ENCODE results near the gene NME2.
"Not testable (repeated sequence)": the region's sequence is repeated elsewhere in the genome, so short reads cannot be mapped to it uniquely, and the experiment has no call there.

Gene NME2

DNA sequence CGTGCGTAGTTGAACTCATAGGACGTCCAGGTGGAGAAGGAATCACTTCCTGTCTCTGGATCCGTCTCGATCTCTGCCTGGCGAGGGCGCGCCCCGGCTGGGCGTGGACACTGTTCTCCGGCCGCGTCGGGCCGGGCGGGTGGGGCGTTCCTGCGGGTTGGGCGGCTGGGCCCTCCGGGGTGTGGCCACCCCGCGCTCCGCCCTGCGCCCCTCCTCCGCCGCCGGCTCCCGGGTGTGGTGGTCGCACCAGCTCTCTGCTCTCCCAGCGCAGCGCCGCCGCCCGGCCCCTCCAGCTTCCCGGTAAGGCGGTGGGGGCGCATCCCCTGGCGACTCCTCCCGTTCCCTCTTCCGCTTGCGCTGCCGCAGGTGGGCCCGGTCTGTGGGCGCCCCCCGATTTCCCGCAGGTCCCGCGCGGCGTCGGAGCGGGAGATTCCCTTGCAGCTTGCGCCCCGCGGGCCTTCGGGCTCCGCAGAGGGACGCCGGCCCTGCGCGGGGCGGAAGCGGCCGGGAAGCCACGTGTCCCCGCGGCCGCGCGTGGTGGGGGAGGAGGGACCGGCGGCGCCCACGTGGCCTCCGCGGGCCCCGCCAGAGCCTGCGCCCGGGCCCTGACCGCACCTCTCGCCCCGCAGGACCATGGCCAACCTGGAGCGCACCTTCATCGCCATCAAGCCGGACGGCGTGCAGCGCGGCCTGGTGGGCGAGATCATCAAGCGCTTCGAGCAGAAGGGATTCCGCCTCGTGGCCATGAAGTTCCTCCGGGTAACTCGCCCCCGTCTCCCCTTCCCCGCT, at the start of gene NME2:
NME2 (plus strand) TSS at position 214 of the 789 bp plus-strand sequence; CDS start at position 634, 420 bp downstream.
- DNase-seq: peak; percentile 80 to 81

- no peak for DNase-seq
These were observed 47.6 kb upstream of the NME2 start for GRCh38 chr17:51118330-51119195.

DNA sequence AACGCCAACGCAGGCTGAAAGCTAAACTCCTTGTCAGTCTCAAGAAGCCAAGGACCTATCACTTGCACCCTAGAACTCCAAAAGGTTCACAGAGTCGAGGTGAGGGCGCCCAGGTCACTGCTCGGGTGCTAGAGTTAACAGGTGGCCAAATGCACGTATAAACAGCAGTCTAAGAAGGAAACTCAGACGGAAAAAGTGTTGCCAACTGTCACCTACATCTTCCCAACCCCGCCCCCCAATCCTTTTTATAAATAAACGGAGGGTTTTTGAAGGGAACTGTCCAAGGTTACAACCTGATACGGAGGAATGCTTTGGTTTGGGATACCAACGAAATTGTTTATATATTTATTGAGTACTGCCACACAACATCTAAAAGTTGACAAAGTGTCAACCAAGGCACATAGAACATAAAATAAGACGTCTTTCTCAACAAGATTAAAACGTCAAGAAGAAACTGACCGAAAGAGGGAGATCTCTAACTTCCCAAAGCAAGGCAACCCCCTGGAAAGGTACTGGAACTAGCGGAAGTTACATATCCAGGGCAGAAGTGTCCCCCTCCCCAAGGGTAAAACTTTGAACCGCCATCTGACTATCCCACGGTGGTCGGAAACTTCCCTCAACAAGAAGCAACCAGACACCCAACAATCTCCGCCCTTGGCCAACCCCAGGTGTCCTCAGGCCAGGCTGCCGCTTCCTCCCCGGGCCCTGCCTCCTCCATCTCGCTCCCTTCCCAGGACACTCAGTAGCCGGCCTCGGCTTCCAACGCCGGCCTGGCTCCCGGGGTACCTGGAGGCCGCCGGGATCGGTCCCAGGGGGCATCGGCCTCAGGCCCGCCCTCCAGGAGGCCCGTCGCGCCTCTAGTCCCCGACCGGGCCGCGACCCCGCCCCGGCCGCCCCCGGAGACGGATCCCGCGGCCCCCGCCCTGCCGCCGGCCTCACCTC, 46.5 kb upstream of the NME2 start:
- peak; percentile 44 to 45 for DNase-seq

DNA sequence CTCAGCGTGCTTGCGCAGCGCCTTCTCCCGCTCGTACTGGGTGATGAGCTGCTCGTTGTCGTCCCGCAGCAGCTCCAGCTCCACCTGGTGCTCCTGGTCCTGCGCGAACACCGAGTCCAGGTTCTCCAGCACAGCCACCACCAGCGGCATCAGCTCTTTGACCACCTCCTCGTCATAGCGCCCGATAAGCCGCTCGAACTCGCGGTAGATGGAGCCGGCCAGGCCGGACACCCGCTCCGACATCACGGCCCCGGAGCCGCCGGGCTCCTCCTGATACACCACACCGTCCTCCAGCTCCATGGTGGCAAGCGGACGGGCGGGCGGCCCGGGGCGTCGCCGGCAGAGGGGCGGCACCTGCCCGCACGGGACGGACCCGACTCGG, 45.9 kb upstream of the NME2 start:
- no peak for DNase-seq

DNA sequence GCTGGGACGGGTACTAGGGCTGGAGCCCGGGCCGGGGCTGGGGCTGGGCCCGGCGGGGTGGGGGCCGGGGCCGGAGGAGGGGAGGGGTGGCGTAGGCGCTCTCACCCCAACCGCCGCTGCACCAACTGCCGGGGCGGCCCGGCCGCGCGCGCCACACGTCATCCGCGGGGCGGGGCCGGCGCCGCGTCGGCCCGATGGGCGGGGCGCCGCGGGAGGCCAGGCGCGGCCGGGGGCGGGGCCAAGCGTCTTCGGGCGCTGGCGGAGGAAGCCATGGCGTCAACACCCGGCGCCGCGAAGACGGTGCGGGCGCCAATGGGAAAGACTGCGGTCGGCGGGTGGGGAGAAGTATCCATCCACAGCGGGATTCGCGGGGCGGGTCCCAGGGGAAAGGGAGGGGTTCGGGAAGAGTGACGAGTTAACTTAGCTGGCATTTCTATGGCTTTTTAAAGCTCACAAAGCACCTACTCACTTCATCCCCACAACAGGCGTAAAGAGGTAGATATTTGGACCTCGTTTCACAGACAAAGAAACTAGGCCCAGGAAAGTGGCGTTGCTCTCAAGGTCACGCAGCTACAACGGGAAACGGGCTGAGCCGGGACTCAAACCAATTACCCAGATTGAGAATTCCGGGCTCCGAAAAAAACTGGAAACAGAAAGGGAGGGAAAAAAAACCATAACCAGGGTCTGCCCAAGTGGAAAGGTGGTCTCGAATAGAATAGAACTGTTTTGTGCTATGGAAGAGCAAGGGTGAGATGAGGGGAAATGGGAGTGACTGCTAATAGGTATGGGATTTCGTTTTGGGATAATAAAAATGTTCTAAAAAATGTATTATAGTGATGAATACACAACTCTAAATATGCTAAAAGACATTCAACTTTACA, 45.2 kb upstream of the NME2 start, which contains the start of gene SPAG9:
SPAG9 (minus strand) TSS at position 130 of the 881 bp plus-strand sequence. CDS start 212 bp downstream, outside the sequence.
- peak; percentile 97 for DNase-seq

DNA sequence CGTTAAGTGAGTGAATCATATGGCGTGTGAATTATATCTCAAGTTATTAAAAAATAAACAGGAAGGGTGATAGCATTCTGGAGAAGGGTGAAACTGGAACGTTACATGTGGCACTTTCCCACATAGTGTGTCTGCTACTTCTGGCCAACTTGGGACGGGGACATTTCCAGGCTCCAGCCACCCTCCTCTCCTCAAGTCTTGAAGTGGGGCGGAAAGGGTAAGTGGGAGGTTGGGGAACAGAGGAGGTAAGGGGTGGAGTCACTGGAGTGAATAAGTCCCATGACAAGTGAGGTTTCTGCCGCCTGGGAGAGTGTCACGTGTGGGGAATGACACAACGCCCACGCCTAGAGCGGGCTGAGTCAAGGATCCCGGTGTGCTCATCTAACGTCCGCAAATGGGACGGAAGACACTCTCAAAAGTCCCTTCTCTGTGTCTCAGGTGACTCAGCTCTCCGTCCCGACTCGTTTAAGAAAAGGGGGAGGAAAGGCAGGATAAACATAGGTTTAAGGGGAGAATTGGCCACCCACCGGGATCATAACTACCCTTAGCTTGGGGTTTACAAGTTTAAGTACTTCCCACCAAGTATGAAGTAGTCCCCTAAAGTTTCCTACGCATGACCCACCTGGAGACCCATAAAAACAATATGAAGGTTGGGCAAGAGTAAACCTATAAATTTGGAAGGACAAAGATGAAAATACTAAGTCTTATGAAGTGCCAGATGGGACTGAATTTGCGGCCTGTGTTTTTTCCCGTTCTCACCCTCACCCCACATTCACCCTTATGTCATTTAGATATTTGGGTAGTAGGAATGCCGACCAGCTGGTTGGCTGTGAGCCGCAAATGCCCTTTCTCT, 44.4 kb upstream of the NME2 start:
- DNase-seq: peak; percentile 99 to 100

- DNase-seq: not testable (repeated sequence)
These were observed 43.6 kb upstream of the NME2 start for GRCh38 chr17:51122473-51123115.

DNA sequence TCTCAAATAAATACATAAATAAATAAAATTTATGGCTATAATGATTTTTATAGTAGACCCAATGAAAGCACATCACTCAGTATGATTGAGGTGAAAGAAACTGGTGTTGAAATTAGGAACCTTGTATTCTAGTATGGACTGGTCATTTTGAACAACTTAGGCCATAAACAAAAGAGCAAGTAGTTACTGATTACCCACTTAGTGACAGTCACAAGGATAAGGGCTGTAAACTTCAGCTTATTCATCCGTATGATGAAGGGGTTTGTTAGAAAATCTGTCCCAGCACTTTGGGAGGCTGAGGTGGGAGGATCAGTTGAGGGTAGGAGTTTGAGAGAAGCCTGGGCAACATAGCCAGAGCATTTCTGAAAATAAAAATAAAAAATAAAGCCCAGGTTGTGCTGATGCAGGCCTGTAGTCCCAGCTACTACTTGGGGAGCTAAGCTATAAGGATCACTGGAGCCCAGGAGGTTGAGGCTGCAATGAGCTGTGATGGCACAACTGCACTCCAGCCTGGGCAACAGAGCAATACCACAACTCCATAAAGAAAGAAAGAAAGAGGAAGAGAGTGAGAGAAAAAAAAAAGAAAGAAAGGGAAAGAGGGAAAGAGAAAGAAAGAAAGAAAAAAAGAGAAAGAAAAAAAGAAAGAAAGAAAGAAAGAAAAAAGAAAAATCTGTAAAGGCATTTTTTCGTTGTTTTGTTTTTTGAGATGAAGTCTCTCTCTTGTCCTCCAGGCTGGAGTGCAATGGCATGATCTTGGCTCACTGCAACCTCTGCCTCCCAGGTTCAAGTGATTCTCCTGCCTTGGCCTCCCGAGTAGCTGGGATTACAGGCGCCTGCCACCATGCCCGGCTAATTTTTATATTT, 41.3 kb upstream of the NME2 start:
- no peak for DNase-seq

- DNase-seq: peak; percentile 77 to 81
These were observed 38.1 kb upstream of the NME2 start for GRCh38 chr17:51128076-51128475.

DNA sequence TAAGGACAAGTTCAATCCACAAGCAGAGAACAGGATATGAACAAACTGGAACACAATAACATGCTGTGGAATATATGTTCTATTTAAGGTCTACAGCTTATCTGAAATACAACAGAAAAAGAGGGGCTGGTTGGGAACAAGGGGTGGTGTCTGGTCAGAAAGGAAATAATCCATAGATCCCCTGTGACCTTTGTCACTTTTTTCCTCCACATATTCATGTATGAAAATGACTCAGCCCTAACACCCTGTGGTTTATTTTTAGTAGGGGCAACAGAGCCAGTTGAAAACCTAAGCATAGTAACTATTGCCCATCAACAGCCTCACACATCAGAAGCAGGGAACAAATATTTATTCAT, 33.3 kb upstream of the NME2 start:
- DNase-seq: peak in 1 of 2 donors; percentile 39

DNA sequence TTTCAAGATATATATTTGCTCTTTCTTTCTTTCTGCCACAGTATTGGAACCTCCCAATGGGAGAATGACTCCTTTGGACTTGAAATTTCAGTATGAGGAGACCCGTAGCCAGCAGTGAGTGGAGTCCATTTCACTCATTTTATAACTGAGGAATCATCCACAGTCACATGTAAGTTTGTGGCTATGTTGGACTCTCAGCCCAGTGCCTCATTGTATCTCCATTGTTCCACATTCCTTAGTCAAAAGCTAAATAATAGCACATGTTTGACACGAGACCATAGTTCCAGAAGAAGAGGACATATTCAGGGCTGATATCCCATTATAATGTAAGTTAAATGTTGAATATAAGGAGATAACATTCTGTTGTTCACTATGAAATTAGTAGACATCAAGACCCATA, 32.8 kb upstream of the NME2 start:
- DNase-seq: no peak

DNA sequence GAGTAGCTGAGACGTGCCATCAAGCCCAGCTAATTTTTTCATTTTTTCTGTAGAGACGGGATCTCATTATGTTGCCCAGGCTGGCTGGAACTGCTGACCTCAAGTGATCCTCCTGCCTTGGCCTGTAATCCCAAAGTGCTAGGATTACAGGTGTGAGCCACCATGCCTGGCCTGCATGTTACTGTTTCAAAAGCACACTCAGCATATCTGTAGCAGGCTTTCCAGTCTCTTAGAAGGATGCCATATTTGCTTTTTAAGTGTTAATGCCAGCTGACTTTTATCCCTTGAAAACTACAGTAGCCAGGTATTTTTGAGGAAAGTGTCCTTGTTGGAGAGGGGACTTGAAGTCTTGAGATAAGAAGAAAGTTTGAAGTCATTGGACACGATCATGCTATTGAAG, 30.3 kb upstream of the NME2 start:
- DNase-seq: no peak

DNA sequence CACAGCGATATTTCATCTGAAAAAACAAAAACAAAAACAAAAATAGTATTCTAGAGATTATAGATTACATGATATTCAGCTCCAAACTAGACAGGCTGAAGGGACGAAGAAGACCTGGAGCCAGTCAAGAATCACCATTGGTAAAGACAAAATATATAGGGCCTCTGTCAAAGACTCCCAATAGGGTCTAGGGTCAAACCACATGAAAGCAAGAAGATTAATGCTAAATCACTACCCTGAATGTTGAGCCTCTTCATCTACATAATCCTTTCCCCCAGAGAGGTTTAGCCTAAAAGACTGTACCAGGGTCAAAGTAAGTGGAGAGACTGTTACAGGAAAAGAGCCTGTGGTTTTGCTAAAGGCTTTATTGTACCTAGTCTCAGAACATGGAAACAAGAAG, 23.6 kb upstream of the NME2 start:
- no peak for DNase-seq

GRCh38 chr17:51144266-51145022, 21.8 kb upstream of the NME2 start:
- DNase-seq: no peak

GRCh38 chr17:51147650-51148049, 18.6 kb upstream of the NME2 start:
- peak; percentile 70 to 84 for DNase-seq

GRCh38 chr17:51149163-51149562, 17.0 kb upstream of the NME2 start:
- DNase-seq: no peak

DNA sequence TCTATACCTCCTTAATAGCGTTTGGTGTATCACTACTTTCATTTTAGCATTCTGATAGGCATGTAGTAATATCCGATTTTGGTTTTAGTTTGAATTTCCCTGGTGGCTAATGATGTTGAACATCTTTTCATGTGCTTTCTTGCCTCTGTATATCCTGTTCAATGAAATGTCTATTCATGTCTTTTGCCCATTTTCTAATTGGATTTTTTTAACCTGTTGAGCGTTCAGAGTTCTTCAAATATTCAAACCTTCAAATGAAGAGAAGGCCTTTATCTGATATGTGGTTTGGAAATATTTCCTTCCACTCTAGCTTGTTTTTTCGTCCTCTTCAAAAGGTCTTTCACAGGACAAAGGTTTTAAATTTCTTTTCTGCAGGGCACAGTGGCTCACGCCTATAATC, 15.3 kb upstream of the NME2 start:
- no peak for DNase-seq

DNA sequence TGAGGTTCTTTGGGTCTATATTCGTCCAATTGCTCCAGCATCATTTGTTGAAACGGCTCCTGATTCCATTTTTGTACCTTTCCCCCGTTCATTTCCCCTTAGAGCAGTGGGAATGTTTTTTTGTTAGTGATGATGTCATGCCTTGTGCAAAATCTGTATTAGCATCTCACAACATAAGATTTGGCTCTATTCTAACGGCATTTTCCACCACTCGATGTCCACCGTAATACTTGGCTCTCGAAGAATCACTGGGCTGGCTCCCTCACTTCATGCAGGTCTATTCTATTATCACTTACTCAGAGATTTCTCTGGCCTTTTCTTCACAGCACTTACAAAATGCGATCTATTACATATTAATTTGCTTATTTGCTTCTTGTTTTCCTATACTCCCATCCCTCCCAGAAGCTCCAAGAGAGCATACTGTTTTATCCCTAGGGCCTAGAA, 13.4 kb upstream of the NME2 start:
- DNase-seq: peak; percentile 37 to 46

Data from inflammatory macrophage treated with lipopolysaccharide for 1 hour (primary cell).